ENCODE measurements around the gene CFDP1. TPM values are rescaled to one million over a fixed set of nuclear protein-coding genes. Genes with fewer than 3 reads are reported as not detected.

The CFDP1 gene
- total RNA-seq, 2 experiments from 2014 or later: 35.1 to 36.2 TPM

DNA sequence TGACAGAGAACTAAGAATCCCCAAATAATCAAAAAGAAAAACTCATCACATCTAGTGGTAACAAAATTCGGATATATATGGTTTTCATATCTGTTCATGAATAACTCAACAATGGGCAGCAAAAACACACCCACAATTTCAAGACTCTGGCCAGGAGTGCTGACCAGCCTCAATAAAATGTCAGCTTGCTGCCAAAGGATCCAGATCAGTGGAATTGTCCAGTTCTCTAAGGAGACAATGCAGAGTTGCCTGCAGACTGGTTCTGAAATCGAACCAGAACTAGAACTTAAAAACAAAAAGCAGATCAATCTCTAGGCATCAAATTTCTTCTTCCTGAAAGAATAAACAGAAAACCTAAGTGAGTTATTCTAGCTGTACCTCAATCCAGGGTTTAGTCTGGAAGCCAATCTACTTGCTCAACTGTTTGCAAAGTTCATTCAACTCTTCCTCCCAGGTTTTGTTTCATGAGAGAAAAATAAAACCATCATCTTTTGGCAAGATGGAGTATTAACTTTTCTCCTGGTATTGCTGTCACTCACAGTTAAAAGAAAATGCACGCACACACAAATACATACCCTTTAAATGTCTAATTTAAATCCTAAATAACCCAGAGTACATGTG is 61.0 kb downstream of the CFDP1 start:
- CTCF ChIA-PET: interaction anchor here (1.2 kb wide), 1 partner anchor 139 kb away, joined by 7 read pairs; no protein-coding TSS in a partner anchor

DNA sequence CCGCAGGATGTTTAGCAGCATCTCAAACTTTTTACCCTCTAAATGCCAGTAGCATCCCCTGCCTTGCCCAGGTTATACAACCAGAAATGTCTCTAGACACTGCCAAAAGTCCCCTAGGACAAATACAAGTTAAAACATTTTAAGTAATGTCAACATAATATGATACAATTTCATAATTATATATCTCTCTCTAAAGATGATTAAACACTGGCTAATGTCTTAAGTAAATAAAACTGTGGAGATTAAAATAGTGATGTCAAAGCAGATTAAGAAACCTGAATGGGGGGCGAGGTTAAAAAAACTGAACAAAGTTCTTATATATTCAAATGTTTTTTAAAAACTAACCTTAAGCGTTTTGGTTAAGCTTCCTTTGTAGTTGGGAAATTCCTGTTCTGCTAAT is 62.1 kb downstream of the CFDP1 start:
- Mint-ChIP-seq H3K27me3 (peaks cover 2% of the 10 kb centered on the region), H3K4me3 (no peak overlapping the region), H3K36me3 (ENCODE audit: low read depth) (peaks cover 13% of the 10 kb centered on the region), H3K27ac (no peak overlapping the region), H3K4me1 (no peaks in the 10 kb centered on the region), H3K9me3 (no peaks in the 10 kb centered on the region)
- no peak for DNase-seq
- CTCF ChIA-PET: interaction anchor here (1.1 to 1.2 kb wide), 2 partner anchors 14 to 137 kb away, joined by 4 to 7 read pairs; no protein-coding TSS in a partner anchor
- POLR2A ChIA-PET: no interaction called here

More for the DNA sequence above, 61.0 kb downstream of the CFDP1 start:
- DNase-seq: no peak
- Mint-ChIP-seq H3K36me3 (ENCODE audit: low read depth) (peaks cover 19% of the 10 kb centered on the region), H3K9me3 (no peaks in the 10 kb centered on the region), H3K27me3 (peaks cover 10% of the 10 kb centered on the region), H3K4me1 (no peaks in the 10 kb centered on the region), H3K4me3 (no peak overlapping the region), H3K27ac (no peak overlapping the region)
- POLR2A ChIA-PET: no interaction called here

DNA sequence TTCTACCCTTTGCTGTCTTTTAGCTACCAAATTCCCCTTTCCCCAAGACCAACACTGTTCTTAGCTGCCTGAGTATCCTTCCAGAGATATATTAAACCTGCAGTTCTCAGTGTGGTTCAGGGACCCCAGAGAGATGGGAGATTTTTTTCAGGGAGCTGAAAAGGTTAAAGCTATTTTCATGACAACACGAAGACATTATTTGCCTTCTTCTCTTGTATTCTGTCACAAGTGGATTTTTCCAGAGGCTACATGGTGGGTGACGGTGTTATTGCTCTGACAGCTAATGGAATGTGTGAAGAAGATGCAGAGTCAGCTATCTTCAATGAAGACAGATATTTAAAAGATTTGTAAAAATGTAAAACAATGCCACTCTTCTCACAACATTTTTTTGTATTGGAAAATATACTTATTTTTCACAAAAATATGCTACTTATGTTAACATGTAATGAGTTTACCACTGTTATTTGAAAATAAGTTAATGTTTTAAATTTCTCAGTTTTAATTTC is 69.0 kb downstream of the CFDP1 start:
- POLR2A ChIA-PET: interaction anchor here (0.8 kb wide), 1 partner anchor 25 kb away, joined by 3 read pairs; no protein-coding TSS in a partner anchor
- peaks cover 14% of the 10 kb centered on the region for H3K36me3 Mint-ChIP-seq (ENCODE audit: low read depth)
- CTCF ChIA-PET: no interaction called here
- DNase-seq: no peak
- no peaks in the 10 kb centered on the region for H3K27me3 Mint-ChIP-seq
- H3K4me1 Mint-ChIP-seq: no peaks in the 10 kb centered on the region
- no peak overlapping the region for H3K4me3 Mint-ChIP-seq
- H3K27ac Mint-ChIP-seq: no peak overlapping the region
- no peaks in the 10 kb centered on the region for H3K9me3 Mint-ChIP-seq

DNA sequence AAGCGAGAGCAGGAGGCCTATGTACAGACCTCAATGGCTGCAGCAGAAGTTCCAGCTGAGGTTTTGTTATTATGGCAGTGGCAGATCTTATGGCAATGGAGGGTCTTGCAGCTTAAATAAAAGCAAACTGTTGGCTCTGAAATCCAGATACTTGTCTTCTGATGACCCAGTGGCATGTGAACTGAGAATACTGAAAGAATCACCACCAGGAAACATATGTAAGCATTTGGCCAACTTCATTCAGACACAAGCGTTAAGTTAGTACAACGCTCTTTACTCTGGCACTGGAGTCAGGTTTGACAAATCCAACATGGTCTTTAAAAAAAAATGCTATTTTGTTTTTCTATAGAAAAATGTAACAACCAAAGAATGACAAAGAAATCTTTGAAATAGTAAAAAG is 70.5 kb downstream of the CFDP1 start:
- Mint-ChIP-seq H3K36me3 (ENCODE audit: low read depth) (peaks cover 14% of the 10 kb centered on the region), H3K27me3 (no peaks in the 10 kb centered on the region)
- POLR2A ChIA-PET: no interaction called here

DNA sequence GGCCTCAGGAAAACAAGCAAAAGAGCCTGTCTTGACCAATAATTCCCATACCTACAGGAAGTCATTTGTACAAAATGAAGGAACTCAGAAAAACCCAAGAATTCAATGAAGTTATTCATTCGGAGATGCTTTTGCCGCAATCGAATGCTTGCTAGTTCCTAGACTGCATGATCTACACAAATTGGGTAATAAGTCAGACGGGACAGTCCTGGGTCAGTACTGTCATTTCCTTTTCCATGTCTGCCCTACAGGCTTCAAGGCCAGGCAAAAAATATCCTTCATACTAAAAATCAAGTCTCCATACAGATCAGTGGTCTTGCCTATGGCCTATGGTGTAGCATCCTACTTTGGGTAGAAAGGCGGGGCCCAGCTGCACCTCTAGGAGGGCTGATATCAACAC is 71.4 kb downstream of the CFDP1 start:
- POLR2A ChIA-PET: interaction anchor here (0.7 kb wide), 1 partner anchor 227 kb away, joined by 3 read pairs; no protein-coding TSS in a partner anchor
- no peaks in the 10 kb centered on the region for H3K4me1 Mint-ChIP-seq
- CTCF ChIA-PET: no interaction called here
- no peak overlapping the region for H3K4me3 Mint-ChIP-seq
- no peak for DNase-seq
- no peaks in the 10 kb centered on the region for H3K27me3 Mint-ChIP-seq
- peaks cover 14% of the 10 kb centered on the region for H3K36me3 Mint-ChIP-seq (ENCODE audit: low read depth)
- no peaks in the 10 kb centered on the region for H3K9me3 Mint-ChIP-seq
- no peak overlapping the region for H3K27ac Mint-ChIP-seq

More for the DNA sequence above, 70.5 kb downstream of the CFDP1 start:
- H3K4me1 Mint-ChIP-seq: no peaks in the 10 kb centered on the region
- DNase-seq: no peak
- H3K4me3 Mint-ChIP-seq: no peak overlapping the region
- H3K9me3 Mint-ChIP-seq: no peaks in the 10 kb centered on the region
- H3K27ac Mint-ChIP-seq: no peak overlapping the region
- CTCF ChIA-PET: no interaction called here

DNA sequence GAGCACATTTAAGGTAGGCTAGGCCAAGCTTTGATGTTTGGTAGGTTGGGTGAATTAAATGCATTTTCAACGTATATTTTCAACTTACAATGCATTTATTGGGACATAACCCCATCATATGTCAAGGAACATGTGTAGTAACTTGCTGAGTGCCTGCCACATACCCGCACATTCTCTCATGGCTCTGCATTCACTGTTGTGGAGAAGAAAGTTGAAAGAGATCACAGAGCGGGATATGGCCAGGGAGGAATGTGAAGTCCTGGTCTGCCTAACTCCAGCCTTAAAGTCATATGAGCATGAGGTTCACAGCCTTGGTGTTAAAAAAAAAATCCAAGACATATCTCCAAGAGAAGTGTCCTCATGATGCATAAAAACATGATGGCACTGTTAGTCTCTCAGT is 79.1 kb downstream of the CFDP1 start:
- H3K4me1 Mint-ChIP-seq: no peaks in the 10 kb centered on the region
- H3K36me3 Mint-ChIP-seq (ENCODE audit: low read depth): peaks cover 6% of the 10 kb centered on the region
- ChIA-PET CTCF (interaction anchor here (0.7 kb wide), 2 partner anchors 47 to 656 kb away, joined by 3 to 5 read pairs; no protein-coding TSS in a partner anchor), POLR2A (no interaction called here)
- no peak for DNase-seq
- no peak overlapping the region for H3K4me3 Mint-ChIP-seq
- H3K27ac Mint-ChIP-seq: no peak overlapping the region
- H3K27me3 Mint-ChIP-seq: no peaks in the 10 kb centered on the region
- H3K9me3 Mint-ChIP-seq: no peaks in the 10 kb centered on the region

DNA sequence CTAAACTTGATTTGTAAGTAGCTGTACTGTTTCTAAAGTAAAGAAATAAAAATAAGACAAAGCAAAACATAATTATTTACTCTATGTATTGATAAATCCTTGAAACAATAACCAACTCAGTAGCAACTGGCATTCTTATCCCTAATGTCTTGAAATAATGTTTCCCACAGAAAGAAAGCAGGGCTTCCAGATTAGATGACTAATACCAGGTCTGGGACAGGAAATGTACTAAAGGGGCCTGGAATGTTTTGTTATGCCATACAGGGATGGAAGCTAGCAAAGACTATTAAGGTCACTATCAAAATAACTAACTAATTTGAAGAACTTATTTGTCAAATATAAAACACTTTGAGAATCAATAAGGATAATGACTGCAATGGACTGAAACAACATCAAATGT is 82.1 kb downstream of the CFDP1 start:
- Mint-ChIP-seq H3K27ac (no peak overlapping the region), H3K36me3 (ENCODE audit: low read depth) (peaks cover 6% of the 10 kb centered on the region), H3K9me3 (no peaks in the 10 kb centered on the region), H3K4me1 (no peaks in the 10 kb centered on the region), H3K4me3 (no peak overlapping the region), H3K27me3 (no peaks in the 10 kb centered on the region)
- POLR2A ChIA-PET: no interaction called here
- no peak for DNase-seq
- CTCF ChIA-PET: interaction anchor here (1.0 kb wide), 1 partner anchor 152 kb away, joined by 3 read pairs; no protein-coding TSS in a partner anchor

DNA sequence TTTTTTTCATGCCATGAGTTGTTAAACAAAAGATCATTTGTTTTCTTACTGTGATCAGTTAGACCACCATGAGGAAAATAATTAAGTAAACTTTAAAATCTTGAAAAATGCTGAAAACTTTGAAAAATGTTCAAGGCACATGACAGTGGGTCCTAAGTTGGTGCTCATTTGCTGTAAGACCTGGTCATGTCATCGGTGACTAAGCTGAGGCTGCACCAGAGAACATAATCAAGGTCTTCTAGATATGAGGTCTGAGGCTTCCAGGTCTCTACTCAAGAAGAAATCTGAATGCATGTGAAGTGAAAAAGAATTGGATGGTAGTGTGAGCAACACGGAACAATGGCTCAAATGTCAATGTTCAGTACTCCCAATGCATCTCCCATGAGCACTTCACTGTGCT is 87.6 kb downstream of the CFDP1 start:
- peaks cover 6% of the 10 kb centered on the region for H3K36me3 Mint-ChIP-seq (ENCODE audit: low read depth)
- H3K4me1 Mint-ChIP-seq: no peaks in the 10 kb centered on the region
- H3K27ac Mint-ChIP-seq: no peak overlapping the region
- ChIA-PET CTCF (interaction anchor here (0.7 kb wide), 1 partner anchor 433 kb away, joined by 5 read pairs; no protein-coding TSS in a partner anchor), POLR2A (no interaction called here)
- no peaks in the 10 kb centered on the region for H3K27me3 Mint-ChIP-seq
- H3K4me3 Mint-ChIP-seq: no peak overlapping the region
- no peak for DNase-seq
- no peaks in the 10 kb centered on the region for H3K9me3 Mint-ChIP-seq

DNA sequence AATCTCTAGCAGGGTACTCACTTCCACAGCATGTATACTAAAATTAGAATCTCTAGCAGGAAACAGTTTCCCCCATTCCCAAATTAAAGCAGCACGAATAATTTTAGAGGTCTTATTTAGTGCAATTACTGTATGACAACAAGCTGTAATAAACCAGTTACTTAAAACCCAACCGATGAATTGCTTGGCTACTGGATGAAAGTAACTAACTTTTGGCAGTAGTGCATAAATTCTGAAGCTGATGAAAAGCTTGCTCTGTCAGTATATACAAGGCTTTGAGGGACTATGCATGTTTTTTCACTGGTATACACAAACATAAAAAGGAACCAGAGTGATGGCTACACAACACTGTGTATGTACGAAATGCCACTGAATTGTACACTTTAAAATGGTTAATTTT is 89.4 kb downstream of the CFDP1 start:
- Mint-ChIP-seq H3K4me1 (no peaks in the 10 kb centered on the region), H3K9me3 (no peaks in the 10 kb centered on the region), H3K27me3 (no peaks in the 10 kb centered on the region), H3K36me3 (ENCODE audit: low read depth) (peaks cover 3% of the 10 kb centered on the region), H3K4me3 (no peak overlapping the region), H3K27ac (no peak overlapping the region)
- no peak for DNase-seq
- ChIA-PET POLR2A (no interaction called here), CTCF (interaction anchor here (0.6 kb wide), 1 partner anchor 20 kb away, joined by 3 read pairs; no protein-coding TSS in a partner anchor)

DNA sequence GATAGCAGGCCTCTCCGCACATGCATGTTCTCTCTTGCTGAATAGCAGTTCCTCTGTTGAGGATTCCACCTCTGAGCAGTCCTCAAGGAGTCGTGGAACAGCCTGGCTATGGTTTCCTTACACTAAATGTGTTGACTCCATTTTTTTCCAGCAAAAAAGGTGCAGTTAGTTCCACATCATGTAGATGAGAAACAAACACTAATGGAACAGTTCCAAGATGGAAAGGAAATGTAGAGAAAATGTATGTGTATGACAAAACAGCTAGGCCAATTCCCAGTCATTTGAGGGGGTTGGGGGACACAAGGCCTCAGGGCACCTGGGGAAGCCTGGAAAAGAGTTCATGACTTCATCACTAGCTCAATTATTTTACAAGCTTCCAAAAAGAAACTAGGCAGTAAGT is 90.0 kb downstream of the CFDP1 start:
- Mint-ChIP-seq H3K4me1 (no peaks in the 10 kb centered on the region), H3K9me3 (no peaks in the 10 kb centered on the region), H3K27me3 (no peaks in the 10 kb centered on the region), H3K4me3 (no peak overlapping the region), H3K36me3 (ENCODE audit: low read depth) (peaks cover 3% of the 10 kb centered on the region), H3K27ac (no peak overlapping the region)
- DNase-seq: no peak
- CTCF ChIA-PET: no interaction called here
- POLR2A ChIA-PET: no interaction called here

DNA sequence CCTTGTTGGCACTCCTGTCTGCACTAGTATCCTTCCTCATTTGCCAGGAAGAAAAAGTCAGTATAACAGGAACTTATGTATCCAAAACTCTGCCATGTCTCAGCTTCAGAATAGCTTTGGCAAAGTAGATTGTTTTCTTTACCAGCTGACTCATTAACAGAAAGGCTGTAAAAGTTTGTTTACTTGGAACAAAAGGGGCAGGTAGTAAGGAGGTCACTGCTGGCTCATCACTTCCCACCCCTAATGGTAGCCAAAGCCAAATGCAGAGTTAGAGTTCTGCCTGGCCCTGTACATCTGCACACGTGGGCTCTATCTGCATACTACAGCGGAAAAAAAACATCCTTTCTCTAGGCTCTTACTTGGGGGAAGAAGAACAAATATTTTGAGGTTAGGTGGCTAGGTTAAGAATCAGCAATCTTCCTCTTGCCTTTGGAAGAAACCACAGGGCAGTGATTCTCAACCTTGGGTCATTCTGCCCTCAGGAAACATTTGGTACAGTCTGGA is 90.9 kb downstream of the CFDP1 start:
- no peaks in the 10 kb centered on the region for H3K4me1 Mint-ChIP-seq
- H3K27me3 Mint-ChIP-seq: no peaks in the 10 kb centered on the region

DNA sequence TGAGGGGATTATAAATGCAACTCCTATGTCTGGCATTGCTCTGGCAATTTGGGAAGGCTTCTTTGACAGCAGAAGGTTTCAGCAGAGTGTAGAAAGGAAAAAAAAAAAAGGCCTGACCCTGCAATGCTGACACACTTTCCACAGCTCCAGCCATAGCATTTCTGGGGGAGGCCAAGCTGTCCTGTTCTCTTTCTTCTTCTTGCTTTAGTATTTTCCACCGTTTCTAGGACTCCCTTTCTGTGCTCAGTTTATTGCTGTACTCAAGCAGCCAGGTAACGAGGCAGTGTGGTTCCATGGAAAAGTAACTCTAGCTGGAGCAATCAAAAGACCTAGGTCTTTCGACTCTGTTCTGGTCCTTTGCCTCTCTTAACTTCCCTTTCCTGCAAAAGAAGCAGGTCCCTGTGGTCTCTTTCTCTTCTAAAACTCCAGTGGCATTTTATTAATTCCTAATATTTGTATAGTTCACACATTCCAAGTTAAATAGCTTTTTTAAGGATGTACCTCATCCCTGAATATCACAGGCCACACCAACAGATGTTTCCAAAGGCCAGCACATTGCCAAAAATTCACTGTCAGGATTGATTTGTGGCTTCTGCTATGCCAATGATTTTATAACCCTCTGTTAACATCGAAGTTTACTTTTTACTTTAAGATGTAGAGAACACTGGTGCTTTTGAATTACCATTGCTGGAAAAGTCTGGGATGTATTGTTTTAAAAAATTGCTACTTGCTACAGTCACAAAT is 91.6 kb downstream of the CFDP1 start:
- Mint-ChIP-seq H3K4me1 (no peaks in the 10 kb centered on the region), H3K9me3 (no peaks in the 10 kb centered on the region), H3K4me3 (no peak overlapping the region), H3K36me3 (ENCODE audit: low read depth) (peaks cover 3% of the 10 kb centered on the region), H3K27ac (no peak overlapping the region), H3K27me3 (no peaks in the 10 kb centered on the region)
- DNase-seq: no peak
- ChIA-PET CTCF (no interaction called here), POLR2A (no interaction called here)

More for the DNA sequence above, 90.9 kb downstream of the CFDP1 start:
- no peak for DNase-seq
- Mint-ChIP-seq H3K27ac (no peak overlapping the region), H3K36me3 (ENCODE audit: low read depth) (peaks cover 3% of the 10 kb centered on the region), H3K4me3 (no peak overlapping the region), H3K9me3 (no peaks in the 10 kb centered on the region)
- ChIA-PET CTCF (no interaction called here), POLR2A (no interaction called here)

DNA sequence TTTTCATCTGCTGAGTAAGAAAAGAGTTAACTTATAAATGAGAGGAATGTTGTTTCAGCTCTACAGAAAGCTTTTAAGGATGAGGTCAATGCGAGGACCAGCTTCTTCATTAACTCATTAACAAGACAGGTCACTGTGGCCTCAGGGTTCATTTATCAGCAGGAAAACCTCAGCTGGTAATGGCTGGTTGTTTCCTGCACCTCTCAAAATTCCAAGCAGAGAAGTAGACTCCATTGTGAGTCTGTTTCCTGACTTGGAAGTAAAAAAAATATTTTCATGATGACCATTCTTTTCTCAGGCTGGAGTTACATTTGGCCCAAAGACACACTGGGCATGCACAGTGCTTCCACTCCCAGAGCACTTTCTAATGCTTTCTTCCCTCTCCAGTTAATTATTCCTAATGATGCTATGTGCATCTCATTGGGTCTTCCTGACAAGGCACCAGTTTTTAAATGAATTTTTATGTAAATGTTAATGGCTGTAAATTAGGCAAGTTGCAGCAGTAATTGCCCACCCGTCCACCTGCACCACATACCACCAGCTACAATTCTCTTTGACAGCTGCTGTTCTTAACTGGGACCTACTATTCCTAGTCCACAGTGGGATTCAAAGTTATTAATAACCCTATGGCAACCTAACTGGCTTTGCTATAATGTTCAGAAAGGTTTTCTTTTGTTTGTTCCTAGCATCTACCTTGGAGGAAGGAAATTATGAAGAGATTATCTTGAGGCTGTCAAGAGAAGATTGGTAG is 92.4 kb downstream of the CFDP1 start:
- Mint-ChIP-seq H3K27me3 (no peaks in the 10 kb centered on the region), H3K4me1 (no peaks in the 10 kb centered on the region), H3K36me3 (ENCODE audit: low read depth) (peaks cover 2% of the 10 kb centered on the region), H3K27ac (no peak overlapping the region), H3K9me3 (no peaks in the 10 kb centered on the region), H3K4me3 (no peak overlapping the region)
- ChIA-PET CTCF (no interaction called here), POLR2A (no interaction called here)
- no peak for DNase-seq

Data from activated CD4-positive, alpha-beta memory T cell treated with anti-CD3 and anti-CD28 coated beads, Interleukin-2, amount 10 ng/mL, durations not matched to agents 7 days and 5 days (primary cell).